ENCODE results near the gene STYXL1. TPM values are rescaled to one million over a fixed set of nuclear protein-coding genes. Genes with fewer than 3 reads are reported as not detected.
A peak's percentile ranks its signal among the peaks of the same experiment; 100 is the strongest.
"Not testable (repeated sequence)": the region's sequence is repeated elsewhere in the genome, so short reads cannot be mapped to it uniquely, and the experiment has no call there.

Gene STYXL1
- polyA plus RNA-seq (2013, experiment 1 of 2), result 39.7 TPM
- 37.4 TPM for polyA plus RNA-seq (2013, experiment 2 of 2)

GRCh38 chr7:76047811-76048667, at the start of gene STYXL1, which contains the start of gene MDH2:
Gene STYXL1 (minus strand): TSS chr7:76048000. CDS start chr7:76030523, 17,477 bp downstream.
Gene MDH2 (plus strand): TSS chr7:76048106. CDS start chr7:76048161, 55 bp downstream.
- H3K4me1 ChIP-seq (ENCODE audit: control insufficient read depth in 2 of 2, insufficient read depth in 1 of 2, low read depth in 1 of 2, low read length in 2 of 2), result peaks cover 0 to 6% of the 10 kb centered on the region in 2 donors
- H4K8ac ChIP-seq (ENCODE audit: low read depth, low read length), result peak within 1 kb of the TSS; percentile 97
- peak; percentile 93 for DNase-seq (ENCODE audit: low spot score)
- H2BK15ac ChIP-seq (ENCODE audit: low read length), result no peak within 1 kb of the TSS
- peak within 1 kb of the TSS; percentile 88 for H2AFZ ChIP-seq (ENCODE audit: low read length)
- H3K14ac ChIP-seq (ENCODE audit: low read length), result peak within 1 kb of the TSS; percentile 40
- H3K27me3 ChIP-seq (ENCODE audit: control insufficient read depth in 3 of 3, insufficient read depth in 3 of 3, low read depth in 1 of 3, low read length in 3 of 3), result no peaks in the 10 kb centered on the region
- H4K91ac ChIP-seq (ENCODE audit: low read depth, low read length, poor library complexity), result no peak within 1 kb of the TSS
- H3K4me2 ChIP-seq (ENCODE audit: insufficient read depth, low read length, poor library complexity, severe bottlenecking), result peak within 1 kb of the TSS; percentile 83
- peaks cover 16% of the 10 kb centered on the region for H3K79me1 ChIP-seq (ENCODE audit: low read depth, low read length)
- no peak within 1 kb of the TSS for H3K4ac ChIP-seq (ENCODE audit: low read length)
- peak within 1 kb of the TSS; percentile 41 for H2AK5ac ChIP-seq (ENCODE audit: low read depth, low read length)
- H3K9me3 ChIP-seq (replicated peaks in 1 of 2; ENCODE audit: control insufficient read depth in 2 of 2, insufficient read depth in 1 of 2, low read depth in 1 of 2, low read length in 2 of 2), result no peaks in the 10 kb centered on the region
- H3K36me3 ChIP-seq (replicated peaks in 1 of 2; ENCODE audit: control insufficient read depth in 2 of 2, insufficient read depth in 2 of 2, low read length in 2 of 2), result peaks cover 5 to 39% of the 10 kb centered on the region in 2 donors
- peak within 1 kb of the TSS; percentile 81 for H2BK120ac ChIP-seq (ENCODE audit: low read depth, low read length)
- peak within 1 kb of the TSS; percentile 95 to 97 for H3K4me3 ChIP-seq (ENCODE audit: low read length in 2 of 2)
- peak within 1 kb of the TSS; percentile 83 for H2BK5ac ChIP-seq (ENCODE audit: low read length)
- peak within 1 kb of the TSS; percentile 78 for H3K27ac ChIP-seq (replicated peaks; ENCODE audit: low read length)
- peak within 1 kb of the TSS; percentile 97 for H3K18ac ChIP-seq (ENCODE audit: low read length)
- H2BK12ac ChIP-seq (ENCODE audit: low read length), result no peak within 1 kb of the TSS
- H3K23ac ChIP-seq (ENCODE audit: low read depth, low read length, poor library complexity), result peak within 1 kb of the TSS; percentile 99
- no CpG with 5 or more reads among the region's 58 CpGs for WGBS, 2 donors (ENCODE audit: extremely low coverage in 2 of 2, insufficient read length in 2 of 2, insufficient replicate concordance in 1 of 2)
- H3K9ac ChIP-seq (ENCODE audit: low read depth, low read length, poor library complexity), result peak within 1 kb of the TSS; percentile 99

DNA sequence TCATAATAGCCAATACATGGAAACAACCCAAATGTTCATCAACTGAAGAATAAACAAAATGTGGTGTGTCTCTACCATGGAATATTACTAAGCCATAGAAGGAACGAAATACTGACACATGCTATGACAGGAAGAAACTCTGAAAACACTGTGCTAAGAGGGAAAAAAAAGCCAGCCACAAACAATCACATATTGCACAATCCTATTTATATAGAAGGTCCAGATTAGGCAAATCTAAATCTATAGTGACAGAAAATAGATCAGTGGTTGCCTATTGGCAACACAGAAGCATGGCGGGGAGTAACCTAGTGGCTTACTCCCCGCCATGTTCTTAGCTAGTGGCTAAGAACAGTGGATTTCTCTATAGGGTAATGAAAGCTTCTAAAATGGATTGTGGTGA, 48.1 kb upstream of the STYXL1 start:
- Histone ChIP-seq H3K4me2 (ENCODE audit: insufficient read depth, low read length, poor library complexity, severe bottlenecking) (no peak overlapping the region), H3K23ac (ENCODE audit: low read depth, low read length, poor library complexity) (no peak overlapping the region), H3K36me3 (replicated peaks in 1 of 2; ENCODE audit: control insufficient read depth in 2 of 2, insufficient read depth in 2 of 2, low read length in 2 of 2) (no peaks in the 10 kb centered on the region), H4K8ac (ENCODE audit: low read depth, low read length) (no peak overlapping the region), H3K14ac (ENCODE audit: low read length) (no peak overlapping the region), H2BK120ac (ENCODE audit: low read depth, low read length) (no peak overlapping the region), H2AFZ (ENCODE audit: low read length) (no peak overlapping the region), H2BK5ac (ENCODE audit: low read length) (no peak overlapping the region), H2BK12ac (ENCODE audit: low read length) (no peak overlapping the region), H4K91ac (ENCODE audit: low read depth, low read length, poor library complexity) (no peak overlapping the region), H3K4me1 (ENCODE audit: control insufficient read depth in 2 of 2, insufficient read depth in 1 of 2, low read depth in 1 of 2, low read length in 2 of 2) (no peaks in the 10 kb centered on the region), H3K4me3 (ENCODE audit: low read length in 2 of 2) (no peak overlapping the region), H2BK15ac (ENCODE audit: low read length) (no peak overlapping the region), H3K79me1 (ENCODE audit: low read depth, low read length) (no peaks in the 10 kb centered on the region), H3K9me3 (replicated peaks in 1 of 2; ENCODE audit: control insufficient read depth in 2 of 2, insufficient read depth in 1 of 2, low read depth in 1 of 2, low read length in 2 of 2) (no peaks in the 10 kb centered on the region), H3K18ac (ENCODE audit: low read length) (no peak overlapping the region), H3K27me3 (ENCODE audit: control insufficient read depth in 3 of 3, insufficient read depth in 3 of 3, low read depth in 1 of 3, low read length in 3 of 3) (no peaks in the 10 kb centered on the region), H2AK5ac (ENCODE audit: low read depth, low read length) (no peak overlapping the region), H3K27ac (replicated peaks; ENCODE audit: low read length) (no peak overlapping the region), H3K9ac (ENCODE audit: low read depth, low read length, poor library complexity) (no peak overlapping the region), H3K4ac (ENCODE audit: low read length) (no peak overlapping the region)
- WGBS, 2 donors (ENCODE audit: extremely low coverage in 2 of 2, insufficient read length in 2 of 2, insufficient replicate concordance in 1 of 2), result no CpG with 5 or more reads among the region's 3 CpGs
- DNase-seq (ENCODE audit: low spot score), result no peak

- not testable (repeated sequence) for H3K4me1 ChIP-seq (ENCODE audit: control insufficient read depth in 2 of 2, insufficient read depth in 1 of 2, low read depth in 1 of 2, low read length in 2 of 2); H2BK5ac ChIP-seq (ENCODE audit: low read length); DNase-seq (ENCODE audit: low spot score); H3K4ac ChIP-seq (ENCODE audit: low read length); H4K91ac ChIP-seq (ENCODE audit: low read depth, low read length, poor library complexity); H3K9me3 ChIP-seq (replicated peaks in 1 of 2; ENCODE audit: control insufficient read depth in 2 of 2, insufficient read depth in 1 of 2, low read depth in 1 of 2, low read length in 2 of 2); H2BK15ac ChIP-seq (ENCODE audit: low read length); H2BK120ac ChIP-seq (ENCODE audit: low read depth, low read length); H3K79me1 ChIP-seq (ENCODE audit: low read depth, low read length); H4K8ac ChIP-seq (ENCODE audit: low read depth, low read length); H3K14ac ChIP-seq (ENCODE audit: low read length); H3K27me3 ChIP-seq (ENCODE audit: control insufficient read depth in 3 of 3, insufficient read depth in 3 of 3, low read depth in 1 of 3, low read length in 3 of 3); H2AFZ ChIP-seq (ENCODE audit: low read length); H3K23ac ChIP-seq (ENCODE audit: low read depth, low read length, poor library complexity); H3K36me3 ChIP-seq (replicated peaks in 1 of 2; ENCODE audit: control insufficient read depth in 2 of 2, insufficient read depth in 2 of 2, low read length in 2 of 2); H3K9ac ChIP-seq (ENCODE audit: low read depth, low read length, poor library complexity); H3K4me3 ChIP-seq (ENCODE audit: low read length in 2 of 2); H3K27ac ChIP-seq (replicated peaks; ENCODE audit: low read length); H2BK12ac ChIP-seq (ENCODE audit: low read length); H3K4me2 ChIP-seq (ENCODE audit: insufficient read depth, low read length, poor library complexity, severe bottlenecking); H3K18ac ChIP-seq (ENCODE audit: low read length); H2AK5ac ChIP-seq (ENCODE audit: low read depth, low read length)
- WGBS, 2 donors (ENCODE audit: extremely low coverage in 2 of 2, insufficient read length in 2 of 2, insufficient replicate concordance in 1 of 2), result no CpG with 5 or more reads among the region's 5 CpGs
These were observed 46.5 kb upstream of the STYXL1 start for GRCh38 chr7:76094326-76094725.

DNA sequence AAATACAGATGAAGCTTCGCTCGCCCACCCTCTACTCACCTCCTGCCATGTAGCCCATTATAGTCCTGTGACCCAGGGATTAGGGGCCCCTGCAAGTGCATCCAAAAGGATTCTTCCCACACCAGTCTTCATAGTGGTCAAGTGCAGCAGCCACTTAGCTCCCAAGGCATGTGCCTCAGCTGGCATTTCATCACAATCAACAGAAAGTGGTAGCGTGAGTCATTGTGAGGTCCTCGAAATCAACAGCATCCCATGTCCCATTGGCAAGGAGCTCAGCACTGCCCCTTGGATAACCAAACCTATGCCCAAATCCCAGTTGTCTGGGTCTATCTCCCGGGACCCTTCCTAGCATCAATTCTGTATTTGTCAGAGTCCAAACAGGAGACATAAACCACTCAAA, 45.7 kb upstream of the STYXL1 start:
- H2AK5ac ChIP-seq (ENCODE audit: low read depth, low read length); H3K4me3 ChIP-seq (ENCODE audit: low read length in 2 of 2); H4K91ac ChIP-seq (ENCODE audit: low read depth, low read length, poor library complexity); H3K18ac ChIP-seq (ENCODE audit: low read length); H3K14ac ChIP-seq (ENCODE audit: low read length); DNase-seq (ENCODE audit: low spot score); H4K8ac ChIP-seq (ENCODE audit: low read depth, low read length); H3K79me1 ChIP-seq (ENCODE audit: low read depth, low read length); H2BK120ac ChIP-seq (ENCODE audit: low read depth, low read length); H2BK12ac ChIP-seq (ENCODE audit: low read length); H3K9me3 ChIP-seq (replicated peaks in 1 of 2; ENCODE audit: control insufficient read depth in 2 of 2, insufficient read depth in 1 of 2, low read depth in 1 of 2, low read length in 2 of 2); H2BK15ac ChIP-seq (ENCODE audit: low read length); H2BK5ac ChIP-seq (ENCODE audit: low read length); H3K4me1 ChIP-seq (ENCODE audit: control insufficient read depth in 2 of 2, insufficient read depth in 1 of 2, low read depth in 1 of 2, low read length in 2 of 2); H3K4ac ChIP-seq (ENCODE audit: low read length); H3K36me3 ChIP-seq (replicated peaks in 1 of 2; ENCODE audit: control insufficient read depth in 2 of 2, insufficient read depth in 2 of 2, low read length in 2 of 2); H3K9ac ChIP-seq (ENCODE audit: low read depth, low read length, poor library complexity); H3K27ac ChIP-seq (replicated peaks; ENCODE audit: low read length); H3K4me2 ChIP-seq (ENCODE audit: insufficient read depth, low read length, poor library complexity, severe bottlenecking); H3K27me3 ChIP-seq (ENCODE audit: control insufficient read depth in 3 of 3, insufficient read depth in 3 of 3, low read depth in 1 of 3, low read length in 3 of 3); H2AFZ ChIP-seq (ENCODE audit: low read length): not testable (repeated sequence)
- WGBS, 2 donors (ENCODE audit: extremely low coverage in 2 of 2, insufficient read length in 2 of 2, insufficient replicate concordance in 1 of 2), result no CpG with 5 or more reads among the region's 5 CpGs
- H3K23ac ChIP-seq (ENCODE audit: low read depth, low read length, poor library complexity), result peak overlapping the region; percentile 31
